HG03025 (cell line): ENCODE data around the gene KCNG3.

Experiments used
- ATAC-seq: cut with Tn5 transposase; IDR thresholded peaks from one replicate; pipeline ENCODE4 v1.9.1; 2021; ENCODE audit warnings: mild to moderate bottlenecking, moderate library complexity; ENCODE audit not compliant: unreplicated experiment, low FRiP score

The KCNG3 gene

DNA sequence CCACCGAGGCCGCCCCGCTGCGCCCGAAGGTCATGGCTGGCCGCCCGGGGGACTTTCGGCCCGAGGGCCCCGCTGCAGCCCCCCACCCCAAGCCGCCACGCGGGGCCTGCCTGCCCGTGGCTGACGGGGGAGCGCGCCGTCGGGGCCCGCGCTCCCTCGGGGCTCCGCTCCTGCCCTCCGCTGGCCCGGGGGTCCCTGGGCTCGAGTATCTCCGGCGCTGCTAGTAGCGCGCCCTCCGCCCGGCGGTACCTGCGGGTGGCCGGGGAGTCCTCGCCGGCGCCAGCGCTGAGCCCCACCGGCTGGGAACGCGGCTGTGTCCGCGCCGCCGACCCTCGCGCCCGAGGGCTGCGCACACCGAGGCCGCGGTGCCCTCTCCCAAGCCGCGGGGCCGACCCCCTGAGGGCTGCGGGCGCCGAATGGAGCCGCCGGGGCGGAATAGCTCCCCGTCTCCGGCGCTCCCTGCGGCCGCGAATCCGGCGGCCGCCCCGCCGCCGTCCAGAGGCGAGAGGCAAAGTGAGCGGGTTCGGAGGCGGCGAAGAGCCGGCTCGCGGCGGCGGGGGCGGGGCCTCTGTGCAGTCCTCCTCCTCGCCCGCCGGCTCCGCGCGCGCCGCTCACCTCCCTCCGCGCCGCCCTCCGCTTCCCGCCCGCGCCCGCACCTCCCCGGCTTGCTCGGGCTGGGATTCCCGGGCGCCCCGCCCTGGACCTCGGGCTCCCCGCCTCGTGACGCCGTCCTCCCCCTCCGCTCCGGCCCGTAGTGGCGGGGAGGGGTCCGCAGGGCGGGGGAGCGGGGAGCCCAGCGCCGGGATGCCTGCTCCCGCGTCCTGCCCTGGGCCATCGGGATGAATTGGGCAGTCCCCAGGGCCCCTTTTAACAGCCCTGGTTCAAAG lies at the start of gene KCNG3:
Gene KCNG3, minus strand, starts transcription at position 515 of the 887 bp plus-strand sequence. Its CDS starts 481 bp downstream, at position 34.
- ATAC-seq, result peak; percentile 42

- no peak for ATAC-seq
Observed at GRCh38 chr2:42542871-42543270, 49.1 kb upstream of the KCNG3 start.

GRCh38 chr2:42537493-42537892 lies 43.7 kb upstream of the KCNG3 start:
- no peak for ATAC-seq

DNA sequence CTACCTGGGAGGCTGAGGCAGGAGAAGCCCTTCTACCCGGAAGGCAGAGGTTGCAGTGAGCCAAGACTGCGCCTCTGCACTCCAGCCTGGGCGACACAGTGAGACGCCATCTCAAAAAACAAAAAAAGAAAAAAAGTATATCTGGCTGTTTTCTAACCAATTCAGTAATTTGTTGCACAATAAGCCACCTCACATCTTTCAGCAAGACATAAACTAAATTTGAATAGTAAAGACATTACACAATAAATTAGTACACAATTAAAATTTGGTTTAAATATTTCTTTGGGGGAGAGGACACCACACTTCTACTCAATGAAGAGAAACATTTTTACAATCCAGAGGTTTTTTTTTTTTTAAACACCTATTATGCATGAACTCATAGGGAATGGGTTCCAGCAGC lies 38.6 kb upstream of the KCNG3 start:
- no peak for ATAC-seq

- ATAC-seq, result no peak
Observed at GRCh38 chr2:42523341-42523740, 29.6 kb upstream of the KCNG3 start.

GRCh38 chr2:42522035-42522434 lies 28.3 kb upstream of the KCNG3 start:
- ATAC-seq, result no peak

- no peak for ATAC-seq
Observed at GRCh38 chr2:42519624-42520023, 25.8 kb upstream of the KCNG3 start.

DNA sequence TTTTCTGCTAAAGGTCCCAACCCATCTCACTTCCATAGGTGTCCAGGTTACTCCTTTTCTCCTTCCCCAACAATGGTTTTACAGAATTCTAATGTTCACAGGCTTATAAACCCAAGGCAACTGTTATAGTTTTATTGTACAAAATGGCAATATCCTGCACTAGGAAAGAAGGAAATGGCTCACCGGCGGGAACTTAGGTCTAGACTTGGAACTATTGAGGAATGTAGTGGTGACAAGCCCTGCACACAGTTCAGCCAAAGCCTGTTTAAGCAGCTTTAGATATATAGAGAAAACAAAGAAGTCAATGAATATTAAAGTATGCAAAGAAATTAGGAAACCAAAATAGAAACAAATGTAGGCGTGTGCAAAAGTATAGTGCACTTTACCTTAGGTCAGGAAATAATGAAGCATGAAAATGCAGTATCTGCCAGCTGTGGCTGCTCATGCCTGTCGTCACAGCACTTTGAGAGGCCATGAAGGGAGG lies 22.7 kb upstream of the KCNG3 start:
- no peak for ATAC-seq

- no peak for ATAC-seq
Observed at GRCh38 chr2:42513252-42513918, 19.6 kb upstream of the KCNG3 start.

- no peak for ATAC-seq
Observed at GRCh38 chr2:42510608-42511243, 16.9 kb upstream of the KCNG3 start.

- no peak for ATAC-seq
Observed at GRCh38 chr2:42510191-42510590, 16.4 kb upstream of the KCNG3 start.

- ATAC-seq, result no peak
Observed at GRCh38 chr2:42504364-42505230, 10.8 kb upstream of the KCNG3 start.

DNA sequence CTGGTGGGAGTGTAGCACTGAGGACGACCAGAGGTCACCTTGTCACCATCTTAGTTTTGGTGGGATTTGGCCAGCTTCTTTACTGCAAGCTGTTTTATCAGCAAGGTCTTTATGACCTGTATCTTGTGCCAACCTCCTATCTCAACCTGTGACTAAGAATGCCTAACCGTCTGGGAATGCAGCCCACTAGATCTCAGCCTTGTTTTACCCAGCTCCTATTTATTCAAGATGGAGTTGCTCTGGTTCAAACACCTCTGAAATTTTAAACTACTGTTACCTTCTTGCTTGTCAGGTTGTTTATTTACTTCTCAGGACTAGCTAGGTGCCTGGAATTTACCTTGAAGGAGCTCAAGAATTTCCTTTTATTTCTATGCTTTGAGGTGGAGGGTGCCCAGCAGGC lies 9.5 kb upstream of the KCNG3 start:
- ATAC-seq, result no peak

DNA sequence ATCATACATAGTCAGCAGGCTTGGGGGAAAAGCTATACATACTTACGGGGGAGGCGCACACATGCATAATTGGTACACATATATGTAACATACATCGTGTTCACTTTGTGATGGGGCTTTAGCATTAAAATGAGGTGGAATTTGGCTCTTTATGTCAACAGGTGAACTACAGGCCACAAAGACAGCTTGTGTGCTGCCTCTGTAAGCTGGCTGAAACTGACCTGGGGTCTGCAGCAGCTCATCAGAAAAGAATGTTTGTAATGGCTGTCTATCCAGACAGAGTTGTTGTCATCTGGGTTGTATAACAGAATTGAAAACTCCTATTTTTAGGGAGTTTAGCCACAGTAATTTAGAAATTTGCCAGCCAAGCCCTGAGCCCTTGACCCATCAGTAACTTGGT lies 4.7 kb upstream of the KCNG3 start:
- ATAC-seq, result no peak

DNA sequence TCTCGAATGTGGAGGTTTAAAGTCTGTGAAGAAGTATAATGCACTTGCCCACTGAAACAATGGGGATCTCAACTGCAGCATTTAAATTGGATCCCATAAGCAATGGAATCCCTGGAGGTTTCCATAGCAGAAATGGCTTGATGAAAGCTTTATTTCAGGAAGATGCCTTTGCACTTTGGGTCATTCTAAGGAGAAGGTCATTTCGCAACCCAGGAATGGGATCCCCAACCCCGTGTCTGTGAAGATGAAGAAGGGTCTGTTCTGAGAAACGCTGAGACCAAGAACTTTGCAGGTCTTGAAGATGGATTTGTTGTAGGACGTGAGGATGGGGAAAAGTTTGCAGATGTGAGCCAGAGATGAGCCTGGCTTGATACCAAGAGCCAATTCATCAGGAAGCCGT lies 1.8 kb upstream of the KCNG3 start:
- no peak for ATAC-seq

DNA sequence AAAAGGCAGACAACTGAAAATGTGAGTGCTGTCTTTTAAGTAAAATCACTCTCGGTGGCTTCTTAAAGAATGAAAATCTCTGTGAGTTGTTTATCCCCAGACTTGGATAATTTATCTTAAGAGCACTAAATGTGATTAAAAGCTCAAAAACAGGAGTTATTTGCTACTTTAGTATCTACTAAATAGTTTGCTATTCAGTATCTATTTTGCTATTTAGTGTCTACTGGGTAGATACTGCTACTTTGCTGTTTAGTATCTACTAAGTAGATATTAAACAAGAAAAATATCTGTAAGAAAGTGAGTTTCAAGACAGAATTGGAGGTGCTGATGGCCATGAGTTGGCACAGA lies 1.4 kb upstream of the KCNG3 start:
- no peak for ATAC-seq

DNA sequence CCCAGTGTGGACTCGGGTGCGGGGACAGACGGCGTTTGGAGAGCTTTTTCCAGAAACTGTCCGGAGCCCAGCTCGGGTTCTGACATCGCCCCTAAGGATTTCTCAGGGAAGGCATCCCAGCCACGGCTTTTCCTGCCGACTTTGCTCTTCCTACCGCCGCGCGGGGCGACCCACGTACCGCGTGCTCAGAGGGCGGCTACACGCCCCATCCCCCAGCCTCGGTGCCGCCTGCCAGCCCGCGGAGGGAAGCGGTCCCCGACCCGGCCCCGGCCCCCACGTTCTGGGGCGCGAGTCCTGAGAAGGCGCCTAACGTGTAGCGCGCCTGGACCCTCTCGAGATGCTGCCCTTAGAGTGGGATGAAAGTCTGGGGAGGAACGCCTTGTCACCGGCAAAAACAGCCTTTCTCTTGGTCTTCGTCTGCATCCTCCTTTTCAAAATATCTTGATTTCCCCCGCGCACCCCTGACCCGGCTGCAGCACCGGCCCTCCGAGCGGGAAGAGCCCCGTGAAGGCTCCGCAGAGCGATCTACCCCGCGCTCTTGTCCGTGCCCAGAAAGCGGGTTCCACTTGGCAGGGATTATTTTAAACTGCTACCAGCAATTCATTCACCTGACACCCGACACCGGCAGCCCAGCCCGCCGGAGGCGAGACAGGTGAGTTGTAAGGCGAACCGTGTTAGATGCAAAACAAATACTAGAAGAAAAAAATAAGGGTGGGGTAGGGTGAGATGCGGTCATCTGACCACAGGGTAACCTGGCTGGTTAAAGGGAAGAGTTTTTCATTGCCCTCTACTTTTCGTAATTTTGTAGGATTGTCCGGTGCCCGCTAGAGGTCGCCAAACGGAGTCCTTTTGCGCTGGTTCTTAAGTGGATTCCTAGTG lies 812 bp upstream of the KCNG3 start:
- ATAC-seq, result peak; percentile 61

DNA sequence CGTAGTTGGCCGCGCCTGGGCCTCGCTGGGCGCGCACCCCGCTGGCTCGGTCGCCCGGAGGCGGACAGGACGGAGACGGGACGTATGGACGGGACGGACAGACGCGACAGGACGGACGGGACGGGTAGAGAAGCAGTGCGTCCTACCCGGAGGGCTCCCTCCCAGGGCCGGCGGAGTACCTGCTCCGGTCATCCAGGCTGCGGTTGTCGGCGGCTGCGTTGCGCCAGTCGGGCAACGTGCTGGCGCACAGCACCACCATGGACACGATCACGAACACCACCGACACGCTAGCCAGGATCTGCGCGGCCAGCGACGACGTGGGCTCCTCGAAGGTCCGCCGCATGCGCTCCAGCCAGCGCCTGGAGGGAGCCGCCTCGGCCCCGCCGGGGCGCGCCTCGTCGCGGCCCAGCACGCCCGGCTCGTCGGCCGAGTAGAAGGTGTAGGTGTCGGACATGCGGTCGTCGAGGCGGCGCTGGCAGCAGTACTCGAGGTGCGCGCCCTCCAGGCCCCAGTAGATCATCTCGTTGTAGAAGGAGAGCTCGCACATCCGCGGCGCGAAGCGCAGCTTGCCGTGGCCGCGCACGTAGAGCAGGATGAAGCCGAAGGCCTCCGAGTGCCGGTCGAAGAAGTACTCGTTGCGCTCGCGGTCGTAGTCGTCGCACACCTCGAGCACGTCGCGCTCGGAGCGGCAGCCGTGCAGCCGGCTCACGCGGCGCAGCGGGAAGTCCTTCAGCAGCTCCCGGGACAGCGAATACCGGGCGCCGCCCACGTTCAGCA lies 903 bp downstream of the KCNG3 start:
- ATAC-seq, result no peak

DNA sequence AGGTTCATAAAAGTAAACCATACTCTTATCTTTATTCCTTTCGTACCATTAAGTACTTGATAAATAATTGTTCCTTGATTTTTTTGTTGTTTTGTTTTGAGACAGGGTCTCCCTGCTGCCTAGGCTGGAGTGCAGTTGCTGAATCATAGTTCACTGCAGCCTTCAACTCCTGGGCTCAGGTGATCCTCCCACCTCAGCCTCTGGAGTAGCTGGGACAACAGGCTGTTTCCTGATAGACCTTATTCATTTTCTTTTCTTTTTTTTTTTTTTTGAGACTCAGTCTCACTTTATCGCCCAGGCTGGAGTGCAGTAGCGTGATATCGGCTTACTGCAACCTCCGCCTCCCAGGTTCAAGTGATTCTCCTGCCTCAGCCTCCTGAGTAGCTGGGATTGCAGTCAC lies 5.5 kb downstream of the KCNG3 start:
- no peak for ATAC-seq
